DOHH2 (cell line): Measurements from ENCODE around the gene RSF1.

Experiments used
- EZH2phosphoT487 ChIP-seq: fragments of 200-600 bp; sonication (generic); IDR thresholded peaks from 2 replicates; pipeline ENCODE4 v1.6.1; 2017; ENCODE audit warnings: borderline replicate concordance, mild to moderate bottlenecking, antibody characterized with exemption, low read length, moderate library complexity, mixed read lengths
- TF ChIP-seq, protein P1 (sequence below): fragments of 200-600 bp; sonication (generic); IDR thresholded peaks from one replicate; pipeline ENCODE4 v1.5.1; 2014; ENCODE audit warnings: antibody characterized with exemption, mild to moderate bottlenecking, low read depth, low read length; ENCODE audit not compliant: poor library complexity, severe bottlenecking

DNA sequence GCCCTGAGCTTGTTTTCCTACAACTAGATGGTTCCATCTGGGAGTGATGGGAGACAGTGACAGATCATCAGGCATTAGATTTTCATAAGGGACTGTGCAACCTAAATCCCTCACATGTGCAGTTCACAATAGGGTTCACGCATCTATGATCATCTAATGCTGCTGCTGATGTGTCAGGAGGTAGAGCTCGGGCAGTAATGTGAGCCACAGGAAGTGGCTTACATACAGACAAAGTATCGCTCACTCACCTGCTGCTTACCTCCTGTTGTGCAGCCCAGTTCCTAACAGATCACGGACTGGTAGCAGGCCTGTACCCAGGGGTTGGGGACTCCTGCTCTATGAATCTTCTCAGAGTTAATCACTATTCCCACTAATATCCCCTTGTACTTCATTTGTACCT, 12.8 kb upstream of the RSF1 start:
- TF ChIP-seq, protein P1, sequence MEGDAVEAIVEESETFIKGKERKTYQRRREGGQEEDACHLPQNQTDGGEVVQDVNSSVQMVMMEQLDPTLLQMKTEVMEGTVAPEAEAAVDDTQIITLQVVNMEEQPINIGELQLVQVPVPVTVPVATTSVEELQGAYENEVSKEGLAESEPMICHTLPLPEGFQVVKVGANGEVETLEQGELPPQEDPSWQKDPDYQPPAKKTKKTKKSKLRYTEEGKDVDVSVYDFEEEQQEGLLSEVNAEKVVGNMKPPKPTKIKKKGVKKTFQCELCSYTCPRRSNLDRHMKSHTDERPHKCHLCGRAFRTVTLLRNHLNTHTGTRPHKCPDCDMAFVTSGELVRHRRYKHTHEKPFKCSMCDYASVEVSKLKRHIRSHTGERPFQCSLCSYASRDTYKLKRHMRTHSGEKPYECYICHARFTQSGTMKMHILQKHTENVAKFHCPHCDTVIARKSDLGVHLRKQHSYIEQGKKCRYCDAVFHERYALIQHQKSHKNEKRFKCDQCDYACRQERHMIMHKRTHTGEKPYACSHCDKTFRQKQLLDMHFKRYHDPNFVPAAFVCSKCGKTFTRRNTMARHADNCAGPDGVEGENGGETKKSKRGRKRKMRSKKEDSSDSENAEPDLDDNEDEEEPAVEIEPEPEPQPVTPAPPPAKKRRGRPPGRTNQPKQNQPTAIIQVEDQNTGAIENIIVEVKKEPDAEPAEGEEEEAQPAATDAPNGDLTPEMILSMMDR = no peak
- TF ChIP-seq EZH2phosphoT487 = no peak
